ENCODE measurements around the gene FUT6.

The FUT6 gene

DNA sequence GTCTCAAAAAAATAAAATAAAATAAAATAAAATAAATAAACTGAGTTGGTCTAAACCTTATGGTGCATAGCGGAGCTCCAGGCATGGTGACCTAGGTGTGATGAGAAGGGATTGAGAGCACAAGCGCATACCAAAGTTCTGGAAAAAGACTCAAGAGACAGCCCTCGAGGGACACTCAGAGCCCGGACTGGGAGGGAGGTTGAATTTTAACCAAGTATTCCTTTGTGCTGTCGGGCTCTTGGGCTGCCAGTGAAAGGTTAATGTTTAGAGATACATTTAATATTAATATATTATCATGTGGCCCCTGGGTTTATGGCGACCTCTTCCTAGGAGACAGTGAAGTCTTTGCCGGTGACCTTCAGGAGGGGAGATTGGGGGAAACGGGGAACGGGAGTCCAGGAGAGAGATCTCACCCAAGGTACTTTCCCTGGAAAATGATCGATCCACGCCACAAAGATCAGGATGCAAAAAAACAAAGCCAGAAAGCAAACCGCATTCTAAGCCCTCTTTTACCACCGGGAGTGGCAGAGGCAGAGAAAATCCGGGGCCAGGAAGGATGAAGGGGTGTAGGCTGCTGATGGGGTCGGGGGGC lies 1.6 kb downstream of the FUT6 start:
- no peak overlapping the region for H3K4me3 ChIP-seq (ENCODE audit: low read depth, low read length)
- TF ChIP-seq, protein P1, sequence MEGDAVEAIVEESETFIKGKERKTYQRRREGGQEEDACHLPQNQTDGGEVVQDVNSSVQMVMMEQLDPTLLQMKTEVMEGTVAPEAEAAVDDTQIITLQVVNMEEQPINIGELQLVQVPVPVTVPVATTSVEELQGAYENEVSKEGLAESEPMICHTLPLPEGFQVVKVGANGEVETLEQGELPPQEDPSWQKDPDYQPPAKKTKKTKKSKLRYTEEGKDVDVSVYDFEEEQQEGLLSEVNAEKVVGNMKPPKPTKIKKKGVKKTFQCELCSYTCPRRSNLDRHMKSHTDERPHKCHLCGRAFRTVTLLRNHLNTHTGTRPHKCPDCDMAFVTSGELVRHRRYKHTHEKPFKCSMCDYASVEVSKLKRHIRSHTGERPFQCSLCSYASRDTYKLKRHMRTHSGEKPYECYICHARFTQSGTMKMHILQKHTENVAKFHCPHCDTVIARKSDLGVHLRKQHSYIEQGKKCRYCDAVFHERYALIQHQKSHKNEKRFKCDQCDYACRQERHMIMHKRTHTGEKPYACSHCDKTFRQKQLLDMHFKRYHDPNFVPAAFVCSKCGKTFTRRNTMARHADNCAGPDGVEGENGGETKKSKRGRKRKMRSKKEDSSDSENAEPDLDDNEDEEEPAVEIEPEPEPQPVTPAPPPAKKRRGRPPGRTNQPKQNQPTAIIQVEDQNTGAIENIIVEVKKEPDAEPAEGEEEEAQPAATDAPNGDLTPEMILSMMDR (IDR thresholded peaks at IDR 0.05; ENCODE audit: low read depth, low read length): no peak

DNA sequence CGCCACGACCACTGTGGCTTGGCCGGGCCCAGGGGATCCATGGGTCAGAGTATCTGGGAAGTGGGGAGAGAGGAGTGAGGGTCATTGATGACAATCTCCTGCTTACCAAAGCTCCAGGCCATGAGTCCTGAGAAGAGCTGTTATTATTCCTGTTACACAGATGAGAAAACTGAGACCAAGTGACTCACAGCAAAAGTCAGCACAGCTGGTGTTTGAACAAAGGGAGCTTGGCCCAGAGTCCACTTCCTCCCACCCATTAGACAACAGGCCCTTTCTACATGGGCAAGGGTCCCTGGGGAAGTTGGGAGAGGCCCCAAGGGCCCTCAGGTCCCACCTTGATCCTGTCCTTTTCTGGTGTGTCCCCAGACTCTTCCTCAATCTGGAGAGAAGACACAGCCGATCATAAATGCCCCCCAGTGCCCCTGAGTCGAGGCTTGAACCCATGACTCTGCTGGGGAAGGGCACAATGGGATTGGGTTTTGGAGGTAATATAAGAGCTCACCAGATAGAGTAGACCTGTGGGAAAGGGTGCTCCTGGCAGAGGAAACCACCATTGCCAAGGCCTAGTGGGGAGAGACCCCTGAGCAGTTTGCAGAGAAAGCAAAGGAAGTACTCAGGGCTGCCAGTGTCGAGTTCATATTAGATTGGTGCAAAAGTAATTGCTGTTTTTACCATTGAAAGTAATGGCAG lies 6.8 kb downstream of the FUT6 start:
- TF ChIP-seq, protein P1 (IDR thresholded peaks at IDR 0.05; ENCODE audit: low read depth, low read length): no peak
- H3K4me3 ChIP-seq (ENCODE audit: low read depth, low read length): no peak overlapping the region

DNA sequence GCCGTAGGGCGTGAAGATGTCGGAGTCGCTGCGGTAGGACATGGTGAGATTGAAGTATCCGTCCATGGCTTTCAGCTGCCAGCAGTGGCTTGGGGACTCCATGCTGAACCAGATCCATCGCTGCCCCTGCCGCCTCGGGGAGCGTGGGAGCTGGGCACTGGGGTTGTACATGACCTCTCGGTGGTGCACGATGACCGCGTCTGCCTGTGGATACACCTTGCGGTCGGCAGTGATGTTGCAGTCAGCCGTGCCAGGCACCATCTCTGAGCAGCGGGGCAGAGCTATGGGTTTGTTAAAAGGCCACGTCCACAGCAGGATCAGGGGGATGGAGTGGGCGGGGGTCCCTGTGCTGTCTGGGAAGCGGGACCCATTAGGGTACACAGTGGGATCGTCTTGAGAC lies 7.4 kb downstream of the FUT6 start:
- TF ChIP-seq, protein P1 (IDR thresholded peaks at IDR 0.05; ENCODE audit: low read depth, low read length): no peak
- no peak overlapping the region for H3K4me3 ChIP-seq (ENCODE audit: low read depth, low read length)

DNA sequence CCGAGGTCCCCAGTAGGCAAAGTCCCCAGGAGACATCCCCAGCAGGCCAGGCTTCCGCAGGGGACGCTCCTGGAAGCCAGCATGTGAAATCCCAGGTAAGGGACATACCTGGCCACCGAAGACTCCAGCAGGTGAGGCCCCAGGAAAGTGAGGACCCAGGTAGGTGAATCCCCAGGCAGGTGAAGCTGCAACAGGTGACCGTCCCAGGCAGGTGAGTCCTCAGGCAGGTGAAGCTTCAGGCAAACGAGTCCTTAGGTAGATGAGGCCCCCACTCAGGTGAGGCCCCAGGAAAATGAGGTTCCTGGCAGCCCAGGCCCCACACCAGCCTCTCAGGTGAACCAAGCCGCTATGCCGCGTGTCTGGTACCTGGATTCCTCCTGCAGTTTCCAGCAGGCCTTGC lies 8.3 kb downstream of the FUT6 start:
- H3K4me3 ChIP-seq (ENCODE audit: low read depth, low read length): no peak overlapping the region
- TF ChIP-seq, protein P1 (IDR thresholded peaks at IDR 0.05; ENCODE audit: low read depth, low read length): no peak

DNA sequence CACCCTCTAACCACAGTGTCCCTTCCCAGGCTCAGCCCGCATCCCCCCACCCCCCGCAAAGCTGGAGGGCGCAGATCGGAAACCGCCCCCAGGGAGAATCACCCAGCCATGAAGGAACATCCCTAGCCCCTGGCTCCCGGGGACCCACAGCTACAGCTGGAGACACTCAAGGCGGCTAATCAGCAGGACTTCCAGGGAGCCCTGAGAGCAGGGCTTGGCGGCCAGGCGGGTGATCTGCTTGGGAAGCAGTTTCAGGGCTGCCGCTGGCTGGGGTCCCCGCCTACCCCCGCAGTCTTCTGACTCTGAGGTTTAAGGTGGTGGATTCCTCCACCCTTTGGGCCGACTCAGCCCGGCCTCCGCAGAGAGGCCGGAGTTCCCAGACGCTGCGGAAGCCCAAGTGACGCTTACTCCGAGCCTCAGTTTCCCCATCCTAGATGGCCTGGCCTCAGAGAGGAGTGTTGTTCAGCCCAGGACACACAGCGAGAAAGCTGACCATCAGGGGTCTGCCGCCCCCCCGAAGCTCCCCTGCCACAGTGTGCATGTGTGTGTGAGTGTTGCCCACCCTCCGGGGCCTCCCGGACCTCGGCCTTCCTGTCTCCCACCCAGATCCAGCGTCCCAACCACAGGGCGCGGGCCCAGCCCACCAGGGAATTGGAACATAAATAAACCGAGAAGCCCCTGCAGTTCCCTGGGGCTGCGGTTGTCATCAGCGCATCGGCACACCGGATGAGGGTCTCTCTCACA lies 9.8 kb downstream of the FUT6 start:
- H3K4me3 ChIP-seq (ENCODE audit: low read depth, low read length): no peak overlapping the region
- TF ChIP-seq, protein P1 (IDR thresholded peaks at IDR 0.05; ENCODE audit: low read depth, low read length): no peak

DNA sequence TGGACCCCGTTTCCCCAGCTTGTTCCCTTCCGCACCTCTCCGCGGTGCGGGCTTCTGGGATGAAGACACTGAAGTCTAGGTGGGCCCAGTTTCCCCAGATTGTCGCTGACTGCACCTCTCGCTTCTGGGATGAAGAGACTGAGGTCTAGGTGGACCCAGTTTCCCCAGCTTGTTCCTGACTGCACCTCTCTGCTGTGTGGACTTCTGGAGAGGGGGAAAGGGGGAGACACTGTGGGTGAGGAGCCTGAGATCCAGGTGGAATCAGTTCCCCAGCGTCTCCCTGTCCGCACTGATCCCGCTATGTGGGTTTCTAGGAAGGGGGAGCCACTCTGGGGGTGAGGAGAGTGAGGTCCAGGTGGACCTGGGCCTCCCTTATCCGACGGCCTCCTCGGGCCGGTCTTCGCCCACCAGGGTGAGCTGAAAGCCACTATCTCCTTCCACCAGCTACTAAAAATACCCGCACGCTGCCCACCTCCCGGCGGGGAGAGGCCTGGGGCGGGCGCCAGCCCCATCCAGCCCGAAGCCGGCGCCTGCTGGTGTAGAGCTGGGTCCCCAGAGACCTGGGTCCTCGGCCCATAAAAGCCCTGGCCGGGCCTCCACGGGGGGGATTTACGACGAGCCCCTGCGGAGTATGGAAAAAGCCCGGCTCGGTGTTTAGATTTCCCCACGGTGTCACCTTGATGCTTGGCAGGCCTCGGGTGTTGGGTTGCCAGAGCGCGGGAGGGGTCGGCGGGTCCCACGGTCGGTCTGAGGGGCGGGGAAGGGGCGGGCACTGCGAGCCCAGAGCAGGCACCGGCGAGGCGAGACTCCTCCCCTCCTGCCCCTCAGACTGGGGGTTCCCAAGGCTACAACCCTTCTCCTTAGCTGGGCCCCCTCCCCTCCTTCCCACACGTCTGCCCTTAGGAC lies 10.6 kb downstream of the FUT6 start:
- H3K4me3 ChIP-seq (ENCODE audit: low read depth, low read length): peak overlapping the region; percentile 56
- TF ChIP-seq, protein P1 (IDR thresholded peaks at IDR 0.05; ENCODE audit: low read depth, low read length): no peak

Data from WI38 (cell line).